Loucy (cell line): ENCODE measurements around the gene FGF2.

ENCODE experiments used
- H2AFZ ChIP-seq: fragments of 200-600 bp; sonication (generic); 2 replicates; pipeline ENCODE4 v1.6.0; 2016; ENCODE audit warnings: antibody characterized with exemption, mild to moderate bottlenecking, low read length, moderate library complexity
- H3F3A ChIP-seq: fragments of 200-600 bp; 2 replicates; pipeline ENCODE4 v1.6.0; 2016; ENCODE audit warnings: antibody characterized with exemption, low read depth, mild to moderate bottlenecking
- H3K27me3 ChIP-seq: fragments of 200-600 bp; sonication (generic); 2 replicates; pipeline ENCODE4 v1.6.1; 2014; ENCODE audit warnings: low read length, mild to moderate bottlenecking; ENCODE audit not compliant: insufficient read depth, poor library complexity, severe bottlenecking
- H3K36me3 ChIP-seq: fragments of 200-600 bp; sonication (generic); 2 replicates; pipeline ENCODE4 v1.6.1; 2016; ENCODE audit warnings: low read length; ENCODE audit not compliant: insufficient read depth
- H3K4me1 ChIP-seq: fragments of 200-600 bp; sonication (generic); 2 replicates; pipeline ENCODE4 v1.5.1; 2014; ENCODE audit warnings: low read length, mild to moderate bottlenecking; ENCODE audit not compliant: insufficient read depth, poor library complexity, severe bottlenecking
- H3K4me2 ChIP-seq: fragments of 200-600 bp; sonication (generic); 2 replicates; pipeline ENCODE4 v1.6.0; 2014; ENCODE audit warnings: antibody characterized with exemption, low read length, low read depth, mild to moderate bottlenecking; ENCODE audit not compliant: poor library complexity, severe bottlenecking
- H3K4me3 ChIP-seq: fragments of 200-600 bp; sonication (generic); 2 replicates; pipeline ENCODE4 v1.5.1; 2014; ENCODE audit warnings: low read length, mild to moderate bottlenecking, mixed read lengths; ENCODE audit not compliant: poor library complexity, severe bottlenecking
- H3K79me2 ChIP-seq: fragments of 200-600 bp; sonication (generic); 2 replicates; pipeline ENCODE4 v1.6.1; 2014; ENCODE audit warnings: low read length; ENCODE audit not compliant: insufficient read depth
- H3K9ac ChIP-seq: fragments of 200-600 bp; sonication (generic); 2 replicates; pipeline ENCODE4 v1.6.0; 2014; ENCODE audit warnings: mild to moderate bottlenecking, low read depth, low read length, moderate library complexity; ENCODE audit not compliant: poor library complexity, severe bottlenecking
- H3K9me2 ChIP-seq: fragments of 200-600 bp; sonication (generic); replicated peaks from 2 replicates; pipeline ENCODE4 v1.6.1; 2016; ENCODE audit warnings: low read depth, low read length, mixed read lengths
- H3K9me3 ChIP-seq: fragments of 200-600 bp; sonication (generic); 2 replicates; pipeline ENCODE4 v1.6.1; 2014; ENCODE audit warnings: mild to moderate bottlenecking, antibody characterized with exemption, low read length, low read depth; ENCODE audit not compliant: insufficient read depth
- H4K20me1 ChIP-seq: fragments of 200-600 bp; sonication (generic); 2 replicates; pipeline ENCODE4 v1.6.0; 2014; ENCODE audit warnings: antibody characterized with exemption, low read length, mild to moderate bottlenecking; ENCODE audit not compliant: insufficient read depth, poor library complexity, severe bottlenecking
- EZH2phosphoT487 ChIP-seq: fragments of 200-600 bp; IDR thresholded peaks from 2 replicates; pipeline ENCODE4 v1.6.1; 2018; ENCODE audit warnings: antibody characterized with exemption, mild to moderate bottlenecking, moderate library complexity, borderline replicate concordance
- TF ChIP-seq, protein P1 (sequence below): fragments of 200-600 bp; sonication (generic); conservative IDR thresholded peaks from 2 replicates; pipeline ENCODE4 v1.5.1; 2014; ENCODE audit warnings: mild to moderate bottlenecking, antibody characterized with exemption, low read length

Gene FGF2

GRCh38 chr4:122823476-122823875, 3.2 kb upstream of the FGF2 start:
- no peak overlapping the region for H3K9ac ChIP-seq
- H3K9me3 ChIP-seq = no peaks in the 10 kb centered on the region; the same call in 1 of the 2 replicates
- H3K4me3 ChIP-seq = no peak overlapping the region
- no peaks in the 10 kb centered on the region for H3K27me3 ChIP-seq
- H3F3A ChIP-seq = no peaks in the 10 kb centered on the region
- no peaks in the 10 kb centered on the region for H3K4me1 ChIP-seq
- H2AFZ ChIP-seq = no peak overlapping the region
- no peaks in the 10 kb centered on the region for H4K20me1 ChIP-seq
- no peaks in the 10 kb centered on the region for H3K9me2 ChIP-seq
- no peak overlapping the region for H3K4me2 ChIP-seq
- no peak for TF ChIP-seq EZH2phosphoT487
- TF ChIP-seq, protein P1, sequence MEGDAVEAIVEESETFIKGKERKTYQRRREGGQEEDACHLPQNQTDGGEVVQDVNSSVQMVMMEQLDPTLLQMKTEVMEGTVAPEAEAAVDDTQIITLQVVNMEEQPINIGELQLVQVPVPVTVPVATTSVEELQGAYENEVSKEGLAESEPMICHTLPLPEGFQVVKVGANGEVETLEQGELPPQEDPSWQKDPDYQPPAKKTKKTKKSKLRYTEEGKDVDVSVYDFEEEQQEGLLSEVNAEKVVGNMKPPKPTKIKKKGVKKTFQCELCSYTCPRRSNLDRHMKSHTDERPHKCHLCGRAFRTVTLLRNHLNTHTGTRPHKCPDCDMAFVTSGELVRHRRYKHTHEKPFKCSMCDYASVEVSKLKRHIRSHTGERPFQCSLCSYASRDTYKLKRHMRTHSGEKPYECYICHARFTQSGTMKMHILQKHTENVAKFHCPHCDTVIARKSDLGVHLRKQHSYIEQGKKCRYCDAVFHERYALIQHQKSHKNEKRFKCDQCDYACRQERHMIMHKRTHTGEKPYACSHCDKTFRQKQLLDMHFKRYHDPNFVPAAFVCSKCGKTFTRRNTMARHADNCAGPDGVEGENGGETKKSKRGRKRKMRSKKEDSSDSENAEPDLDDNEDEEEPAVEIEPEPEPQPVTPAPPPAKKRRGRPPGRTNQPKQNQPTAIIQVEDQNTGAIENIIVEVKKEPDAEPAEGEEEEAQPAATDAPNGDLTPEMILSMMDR = no peak
- H3K36me3 ChIP-seq = no peaks in the 10 kb centered on the region
- no peaks in the 10 kb centered on the region for H3K79me2 ChIP-seq

DNA sequence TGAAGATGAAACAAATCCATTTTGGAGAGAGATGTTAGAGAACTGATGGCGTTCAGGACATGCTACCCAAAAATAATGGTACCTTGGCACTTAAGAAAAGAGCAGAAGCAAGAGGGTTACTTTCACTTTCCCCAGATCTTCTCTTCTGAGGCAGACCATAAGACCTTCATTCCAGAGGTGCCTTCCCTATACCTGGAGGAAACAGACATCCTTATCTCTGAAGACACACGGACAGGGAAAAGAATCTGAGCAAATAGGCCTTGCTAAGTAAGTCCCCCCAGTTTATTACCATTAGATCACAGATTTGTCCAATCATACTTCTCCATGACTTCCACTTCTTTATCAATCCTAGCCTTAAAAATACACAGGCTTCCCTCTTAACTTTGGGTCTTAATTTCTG, 2.0 kb upstream of the FGF2 start:
- no peak for TF ChIP-seq EZH2phosphoT487
- TF ChIP-seq, protein P1 = no peak
- peak overlapping the region; percentile 6 for H3K4me2 ChIP-seq
- H3K9ac ChIP-seq = no peak overlapping the region
- H3K36me3 ChIP-seq = no peaks in the 10 kb centered on the region
- H3K27me3 ChIP-seq = no peaks in the 10 kb centered on the region
- no peaks in the 10 kb centered on the region; the same call in 1 of the 2 replicates for H3K9me3 ChIP-seq
- no peaks in the 10 kb centered on the region for H3K79me2 ChIP-seq
- no peak overlapping the region for H3K4me3 ChIP-seq
- H3K4me1 ChIP-seq = no peaks in the 10 kb centered on the region
- no peaks in the 10 kb centered on the region for H4K20me1 ChIP-seq
- no peaks in the 10 kb centered on the region for H3F3A ChIP-seq
- H3K9me2 ChIP-seq = no peaks in the 10 kb centered on the region
- no peak overlapping the region for H2AFZ ChIP-seq

DNA sequence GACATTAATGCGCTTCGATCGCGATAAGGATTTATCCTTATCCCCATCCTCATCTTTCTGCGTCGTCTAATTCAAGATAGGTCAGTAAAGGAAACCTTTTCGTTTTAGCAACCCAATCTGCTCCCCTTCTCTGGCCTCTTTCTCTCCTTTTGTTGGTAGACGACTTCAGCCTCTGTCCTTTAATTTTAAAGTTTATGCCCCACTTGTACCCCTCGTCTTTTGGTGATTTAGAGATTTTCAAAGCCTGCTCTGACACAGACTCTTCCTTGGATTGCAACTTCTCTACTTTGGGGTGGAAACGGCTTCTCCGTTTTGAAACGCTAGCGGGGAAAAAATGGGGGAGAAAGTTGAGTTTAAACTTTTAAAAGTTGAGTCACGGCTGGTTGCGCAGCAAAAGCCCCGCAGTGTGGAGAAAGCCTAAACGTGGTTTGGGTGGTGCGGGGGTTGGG, 528 bp upstream of the FGF2 start:
- no peaks in the 10 kb centered on the region for H3K27me3 ChIP-seq
- no peak overlapping the region for H3K9ac ChIP-seq
- no peaks in the 10 kb centered on the region; the same call in 1 of the 2 replicates for H3K9me3 ChIP-seq
- H3K36me3 ChIP-seq = no peaks in the 10 kb centered on the region
- no peak overlapping the region for H3K4me2 ChIP-seq
- H3K4me1 ChIP-seq = no peaks in the 10 kb centered on the region
- H3K9me2 ChIP-seq = no peaks in the 10 kb centered on the region
- H3K79me2 ChIP-seq = no peaks in the 10 kb centered on the region
- H2AFZ ChIP-seq = no peak overlapping the region
- H3K4me3 ChIP-seq = no peak overlapping the region
- no peaks in the 10 kb centered on the region for H4K20me1 ChIP-seq
- no peaks in the 10 kb centered on the region for H3F3A ChIP-seq
- no peak for TF ChIP-seq EZH2phosphoT487
- TF ChIP-seq, protein P1 = no peak
